Spleen (tissue), 11 donors: ENCODE data around the gene AOAH. TPM values are rescaled to one million over a fixed set of nuclear protein-coding genes. Genes with fewer than 3 reads are reported as not detected.

ENCODE experiments used
- DNase-seq: peaks from one replicate; pipeline ENCODE4 v3.0.0-alpha.2; 2020
- H3K27ac ChIP-seq, 8 donors: fragments of 200-600 bp; sonication (generic) in 7 of 8; 1 replicate in 4 of 8; 2 replicates in 4 of 8; pipeline versions ENCODE4 v1.5.0 to v1.8.0; 2016 to 2021; ENCODE audit warnings: inconsistent platforms in 4 of 8, mild to moderate bottlenecking in 4 of 8, moderate library complexity in 1 of 8
- H3K27me3 ChIP-seq, 7 donors: fragments of 200-600 bp; sonication (generic) in 6 of 7; replicated peaks in 1 of 7; 1 replicate in 4 of 7; 2 replicates in 3 of 7; pipeline versions ENCODE4 v1.5.0 to v1.8.0; 2016 to 2021; ENCODE audit warnings: inconsistent platforms in 3 of 7, mild to moderate bottlenecking in 1 of 7
- H3K36me3 ChIP-seq, 6 donors: fragments of 200-600 bp; sonication (generic) in 5 of 6; 1 replicate in 4 of 6; 2 replicates in 2 of 6; pipeline versions ENCODE4 v1.5.0 to v1.8.0; 2016 to 2021; ENCODE audit warnings: inconsistent platforms in 2 of 6
- H3K4me1 ChIP-seq, 6 donors: fragments of 200-600 bp; sonication (generic) in 5 of 6; 1 replicate in 3 of 6; 2 replicates in 3 of 6; pipeline versions ENCODE4 v1.5.0 to v1.8.0; 2016 to 2021; ENCODE audit warnings: inconsistent platforms in 3 of 6
- H3K4me3 ChIP-seq, 8 donors: fragments of 200-600 bp; sonication (generic) in 7 of 8; 1 replicate in 4 of 8; 2 replicates in 4 of 8; pipeline versions ENCODE4 v1.5.0 to v1.8.0; 2016 to 2021; ENCODE audit warnings: inconsistent platforms in 4 of 8, mild to moderate bottlenecking in 4 of 8, moderate library complexity in 2 of 8
- H3K9me3 ChIP-seq, 8 donors: fragments of 200-600 bp; sonication (generic) in 7 of 8; 1 replicate in 4 of 8; 2 replicates in 4 of 8; pipeline versions ENCODE4 v1.5.0 to v1.8.0; 2016 to 2021; ENCODE audit warnings: inconsistent platforms in 4 of 8
- CTCF ChIP-seq, 11 experiments: fragments of 200-600 bp in 7 of 11; fragments of 450-650 bp in 4 of 11; sonication (generic) in 4 of 11; IDR thresholded peaks in 8 of 11; conservative IDR thresholded peaks in 3 of 11; 1 replicate in 7 of 11; 2 replicates in 4 of 11; pipeline versions ENCODE4 v1.4.0 to v1.8.0; 2016 to 2021; ENCODE audit warnings: antibody characterized with exemption in 11 of 11, inconsistent platforms in 4 of 11, mild to moderate bottlenecking in 1 of 11
- POLR2A ChIP-seq, 3 donors: fragments of 450-650 bp; IDR thresholded peaks; one replicate each; pipeline ENCODE4 v1.5.1; 2017; ENCODE audit warnings: antibody characterized with exemption in 3 of 3, mild to moderate bottlenecking in 1 of 3
- POLR2AphosphoS5 ChIP-seq, 3 donors: sonication (generic); formaldehyde crosslinking; IDR thresholded peaks; one replicate each; pipeline ENCODE4 v1.5.1; 2017; ENCODE audit warnings: antibody characterized with exemption in 3 of 3
- WGBS, 5 donors: extraction: QIAGEN DNeasy Blood & Tissue Kit in 3 of 5; methylation state at CpG; one replicate each; pipeline versions ENCODE4 v1.1.5 to v1.1.7; 2013 to 2018; 5-methylcytosine and 5-hydroxymethylcytosine counted together
- intact Hi-C: fragments of 100-400 bp; cut with DNase I; formaldehyde crosslinking; loops from one replicate; pipeline ENCODE4 v1.15.0; 2023; ENCODE audit warnings: low total_unique reads
- polyA plus RNA-seq, 3 donors: library from polyadenylated mRNA; stranded (reverse); fragments of 200-250 nt; gene quantifications; one replicate each; pipeline ENCODE4 v1.2.1, GENCODE V29; 2013
- total RNA-seq, 7 donors: library from RNA; depleted of rRNA in 3 of 7; stranded (reverse); fragments of >200 nt in 3 of 7; fragmentation: NEBNext Ultra II Directional in 4 of 7; extraction: Animal tissue kit (Norgen Biotek cat#: 25700) in 4 of 7; gene quantifications; one replicate each; pipeline versions ENCODE4 v1.1.0 to v1.2.1, GENCODE V29; 2016 to 2021
- donor health status: healthy with polysubstance abuse.
- donor health status: DM: no; HTN: no; CAD: no; lungs with moderate emphysema.
- donor health status: DM: no; HTN: no; CAD: no.
- donor health status: Bipolar disorder and iron deficiency.
- donor health status: healthy.
- donor health status: DM: no; HTN: no; CAD: no.
- donor health status: DM: yes; HTN: yes; CAD: no.

Gene AOAH
- total and polyA plus RNA-seq, 10 donors: 30.3 to 316 (median 191) TPM

DNA sequence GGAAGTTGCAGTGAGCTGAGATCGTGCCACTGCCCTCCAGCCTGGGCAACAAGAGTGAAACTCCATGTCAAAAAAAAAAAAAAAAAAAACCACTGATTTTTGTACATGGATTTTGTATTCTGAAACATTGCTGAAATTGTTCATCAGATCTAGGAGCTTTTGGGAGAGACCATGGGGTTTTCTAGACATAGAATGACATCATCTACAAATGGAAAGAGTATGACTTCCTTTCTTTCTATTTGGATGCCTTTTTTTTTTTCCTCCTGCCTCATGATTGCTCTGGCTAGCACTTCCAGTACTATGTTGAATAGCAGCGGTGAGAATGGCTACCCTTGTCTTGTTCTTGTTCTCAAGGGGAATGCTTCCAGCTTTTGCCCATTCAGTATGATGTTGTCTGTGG is 245.5 kb downstream of the AOAH start:
- 87 to 95% (median 94%) methylated on average over 2 of the region's 2 CpGs for WGBS, 5 donors
- H3K4me1 ChIP-seq: no peaks in the 10 kb centered on the region
- H3K36me3 ChIP-seq: no peaks in the 10 kb centered on the region
- H3K9me3 ChIP-seq: peaks cover 0 to 18% (median 0%) of the 10 kb centered on the region in 8 donors
- H3K27ac ChIP-seq: no peak overlapping the region
- H3K4me3 ChIP-seq: no peak overlapping the region
- H3K27me3 ChIP-seq: no peaks in the 10 kb centered on the region
- intact Hi-C loops: no loop called here
- no peak for DNase-seq
- TF ChIP-seq POLR2AphosphoS5 (IDR thresholded peaks at IDR 0.05): no peak
- no peak for TF ChIP-seq CTCF (IDR thresholded peaks at IDR 0.05 in 8 of 11, conservative IDR thresholded peaks at IDR 0.05 in 3 of 11)
- no peak for TF ChIP-seq POLR2A (IDR thresholded peaks at IDR 0.05)

- no peak for DNase-seq
- no peak overlapping the region for H3K4me3 ChIP-seq
- no peaks in the 10 kb centered on the region for H3K4me1 ChIP-seq
- no peaks in the 10 kb centered on the region for H3K36me3 ChIP-seq
- intact Hi-C loops: no loop called here
- no peak overlapping the region for H3K27ac ChIP-seq
- TF ChIP-seq POLR2AphosphoS5 (IDR thresholded peaks at IDR 0.05): no peak
- no peak for TF ChIP-seq POLR2A (IDR thresholded peaks at IDR 0.05)
- no peak for TF ChIP-seq CTCF (IDR thresholded peaks at IDR 0.05 in 8 of 11, conservative IDR thresholded peaks at IDR 0.05 in 3 of 11)
- no peaks in the 10 kb centered on the region for H3K27me3 ChIP-seq
- 78 to 88% (median 81%) methylated on average over 3 of the region's 3 CpGs for WGBS, 5 donors
- H3K9me3 ChIP-seq: peaks cover 0 to 11% (median 0%) of the 10 kb centered on the region in 8 donors
Measured at GRCh38 chr7:36475381-36475780, 248.9 kb downstream of the AOAH start.

DNA sequence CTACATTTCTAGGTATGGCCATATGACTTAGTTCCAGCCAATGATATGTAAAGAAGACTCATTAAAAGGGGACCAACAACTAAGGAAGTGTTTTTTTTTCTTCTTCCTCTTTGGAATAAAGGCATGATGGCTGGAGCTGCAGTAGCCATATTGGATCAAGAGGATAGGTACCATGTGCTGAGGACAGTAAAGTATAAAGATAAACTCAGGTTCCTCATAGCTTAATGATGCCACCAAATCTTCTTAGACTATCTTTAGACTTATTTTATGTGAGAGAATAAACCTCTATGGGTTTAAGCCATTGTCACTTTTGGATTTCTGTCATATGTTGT is 249.3 kb downstream of the AOAH start:
- H3K27ac ChIP-seq: no peak overlapping the region
- intact Hi-C loops: no loop called here
- H3K9me3 ChIP-seq: peaks cover 0 to 9% (median 0%) of the 10 kb centered on the region in 8 donors
- TF ChIP-seq POLR2AphosphoS5 (IDR thresholded peaks at IDR 0.05): no peak
- TF ChIP-seq POLR2A (IDR thresholded peaks at IDR 0.05): no peak
- TF ChIP-seq CTCF (IDR thresholded peaks at IDR 0.05 in 8 of 11, conservative IDR thresholded peaks at IDR 0.05 in 3 of 11): no peak
- H3K4me3 ChIP-seq: no peak overlapping the region
- DNase-seq: no peak
- H3K27me3 ChIP-seq: no peaks in the 10 kb centered on the region
- H3K36me3 ChIP-seq: no peaks in the 10 kb centered on the region
- no peaks in the 10 kb centered on the region for H3K4me1 ChIP-seq

- H3K36me3 ChIP-seq: no peaks in the 10 kb centered on the region
Measured at GRCh38 chr7:36474283-36475010, 249.8 kb downstream of the AOAH start.

More at GRCh38 chr7:36474283-36475010, 249.8 kb downstream of the AOAH start:
- intact Hi-C loops: no loop called here
- Histone ChIP-seq H3K4me1 (no peaks in the 10 kb centered on the region), H3K4me3 (no peak overlapping the region), H3K9me3 (peaks cover 0 to 6% (median 0%) of the 10 kb centered on the region in 8 donors), H3K27ac (no peak overlapping the region), H3K27me3 (no peaks in the 10 kb centered on the region)
- 12 to 28% (median 21%) methylated on average over 6 of the region's 6 CpGs for WGBS, 5 donors
- TF ChIP-seq CTCF (IDR thresholded peaks at IDR 0.05 in 8 of 11, conservative IDR thresholded peaks at IDR 0.05 in 3 of 11): no peak
- no peak for TF ChIP-seq POLR2A (IDR thresholded peaks at IDR 0.05)
- no peak for DNase-seq
